ENCODE measurements around the gene SNTB2. TPM values are rescaled to one million over a fixed set of nuclear protein-coding genes. Genes with fewer than 3 reads are reported as not detected.

Gene SNTB2
- total RNA-seq, 4 donors from 2014 or later = 58.0 to 99.5 (median 96.7) TPM

DNA sequence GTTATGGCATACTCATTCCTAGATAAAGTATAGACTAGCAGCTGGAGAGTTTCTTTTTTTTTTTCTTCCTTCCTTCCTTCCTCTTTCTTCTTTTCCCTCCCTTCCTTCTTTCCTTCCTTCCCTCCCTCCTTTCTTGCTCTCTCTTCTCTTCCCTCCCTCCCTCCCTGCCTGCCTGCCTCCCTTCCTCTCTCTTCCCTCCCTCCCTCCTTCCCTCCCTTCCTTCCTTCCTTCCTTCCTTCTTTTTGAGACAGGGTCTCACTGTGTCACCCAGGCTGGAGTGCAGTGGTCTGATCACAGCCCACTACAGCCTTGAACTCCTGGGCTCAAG is 7.0 kb upstream of the SNTB2 start:
- H3K9me3 ChIP-seq = no peaks in the 10 kb centered on the region
- peaks cover 30 to 43% of the 10 kb centered on the region in 2 donors for H3K4me1 ChIP-seq
- intact Hi-C loops (cut with DNase I) = no loop called here
- no peak for DNase-seq
- no peaks in the 10 kb centered on the region for H3K27me3 ChIP-seq
- no peak overlapping the region for H3K4me3 ChIP-seq (replicated peaks in 1 of 3)
- H3K27ac ChIP-seq = peak overlapping the region; percentile 72 to 89 (median 78)
- H3K36me3 ChIP-seq = no peaks in the 10 kb centered on the region
- TF ChIP-seq, protein P1, sequence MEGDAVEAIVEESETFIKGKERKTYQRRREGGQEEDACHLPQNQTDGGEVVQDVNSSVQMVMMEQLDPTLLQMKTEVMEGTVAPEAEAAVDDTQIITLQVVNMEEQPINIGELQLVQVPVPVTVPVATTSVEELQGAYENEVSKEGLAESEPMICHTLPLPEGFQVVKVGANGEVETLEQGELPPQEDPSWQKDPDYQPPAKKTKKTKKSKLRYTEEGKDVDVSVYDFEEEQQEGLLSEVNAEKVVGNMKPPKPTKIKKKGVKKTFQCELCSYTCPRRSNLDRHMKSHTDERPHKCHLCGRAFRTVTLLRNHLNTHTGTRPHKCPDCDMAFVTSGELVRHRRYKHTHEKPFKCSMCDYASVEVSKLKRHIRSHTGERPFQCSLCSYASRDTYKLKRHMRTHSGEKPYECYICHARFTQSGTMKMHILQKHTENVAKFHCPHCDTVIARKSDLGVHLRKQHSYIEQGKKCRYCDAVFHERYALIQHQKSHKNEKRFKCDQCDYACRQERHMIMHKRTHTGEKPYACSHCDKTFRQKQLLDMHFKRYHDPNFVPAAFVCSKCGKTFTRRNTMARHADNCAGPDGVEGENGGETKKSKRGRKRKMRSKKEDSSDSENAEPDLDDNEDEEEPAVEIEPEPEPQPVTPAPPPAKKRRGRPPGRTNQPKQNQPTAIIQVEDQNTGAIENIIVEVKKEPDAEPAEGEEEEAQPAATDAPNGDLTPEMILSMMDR (IDR thresholded peaks at IDR 0.05) = no peak
- TF ChIP-seq POLR2A (IDR thresholded peaks at IDR 0.05) = no peak

- Histone ChIP-seq H3K4me3 (replicated peaks in 1 of 3) (no peak overlapping the region), H3K27me3 (no peaks in the 10 kb centered on the region), H3K27ac (peak overlapping the region; percentile 64 to 72 (median 69)), H3K36me3 (no peaks in the 10 kb centered on the region), H3K9me3 (no peaks in the 10 kb centered on the region), H3K4me1 (peaks cover 38 to 46% of the 10 kb centered on the region in 2 donors)
- intact Hi-C loops (cut with DNase I) = no loop called here
- DNase-seq = peak; percentile 92 to 94
- TF ChIP-seq, protein P1 (IDR thresholded peaks at IDR 0.05) = no peak
- no peak for TF ChIP-seq POLR2A (IDR thresholded peaks at IDR 0.05)
- WGBS, 2 donors = 20 to 21% methylated on average over 10 of the region's 10 CpGs
Measured at GRCh38 chr16:69182730-69183416, 4.1 kb upstream of the SNTB2 start.

GRCh38 chr16:69187446-69188235 is 677 bp downstream of the SNTB2 start:
- no peaks in the 10 kb centered on the region for H3K27me3 ChIP-seq
- no peaks in the 10 kb centered on the region for H3K9me3 ChIP-seq
- peak overlapping the region; percentile 79 to 94 (median 91) for H3K27ac ChIP-seq
- peak; percentile 69 to 77 for DNase-seq
- no peak for TF ChIP-seq POLR2A (IDR thresholded peaks at IDR 0.05)
- TF ChIP-seq, protein P1 (IDR thresholded peaks at IDR 0.05) = no peak
- no peaks in the 10 kb centered on the region for H3K36me3 ChIP-seq
- intact Hi-C loops (cut with DNase I) = no loop called here
- WGBS, 2 donors = 1% methylated on average over 15 to 27 of the region's 76 CpGs
- H3K4me1 ChIP-seq = peaks cover 55% of the 10 kb centered on the region in 2 donors
- H3K4me3 ChIP-seq (replicated peaks in 1 of 3) = peak overlapping the region; percentile 3 to 65 (median 56)

- H3K4me1 ChIP-seq = peaks cover 52 to 53% of the 10 kb centered on the region in 2 donors
- peak in 1 of 2 donors; percentile 69 for TF ChIP-seq POLR2A (IDR thresholded peaks at IDR 0.05)
- TF ChIP-seq, protein P1 (IDR thresholded peaks at IDR 0.05) = no peak
- peak overlapping the region; percentile 3 to 65 (median 56) for H3K4me3 ChIP-seq (replicated peaks in 1 of 3)
- intact Hi-C loops (cut with DNase I) = no loop called here
- H3K27ac ChIP-seq = peak overlapping the region; percentile 79 to 94 (median 91)
- 1 to 2% methylated on average over 5 of the region's 5 CpGs for WGBS, 2 donors
- no peaks in the 10 kb centered on the region for H3K9me3 ChIP-seq
- H3K36me3 ChIP-seq = no peaks in the 10 kb centered on the region
- peak; percentile 66 to 74 for DNase-seq
- no peaks in the 10 kb centered on the region for H3K27me3 ChIP-seq
Measured at GRCh38 chr16:69188236-69188549, 1.2 kb downstream of the SNTB2 start.

GRCh38 chr16:69188716-69189115 is 1.8 kb downstream of the SNTB2 start:
- 5 to 6% methylated on average over 5 of the region's 5 CpGs for WGBS, 2 donors
- peak overlapping the region; percentile 79 to 94 (median 91) for H3K27ac ChIP-seq
- intact Hi-C loops (cut with DNase I) = no loop called here

More at GRCh38 chr16:69188716-69189115, 1.8 kb downstream of the SNTB2 start:
- H3K9me3 ChIP-seq = no peaks in the 10 kb centered on the region
- no peaks in the 10 kb centered on the region for H3K36me3 ChIP-seq
- peak overlapping the region in 2 of 3 donors; percentile 56 to 65 for H3K4me3 ChIP-seq (replicated peaks in 1 of 3)
- H3K4me1 ChIP-seq = peaks cover 51 to 52% of the 10 kb centered on the region in 2 donors
- no peak for TF ChIP-seq POLR2A (IDR thresholded peaks at IDR 0.05)
- TF ChIP-seq, protein P1 (IDR thresholded peaks at IDR 0.05) = no peak
- no peak for DNase-seq
- no peaks in the 10 kb centered on the region for H3K27me3 ChIP-seq
